NCI-H1417 (cell line): ENCODE results near the gene MICAL1.
"Not testable (repeated sequence)": the region's sequence is repeated elsewhere in the genome, so short reads cannot be mapped to it uniquely, and the experiment has no call there.

Source experiments
- DNase-seq, 3 experiments: peaks; one replicate each; lab custom pipeline; 2025; lab: John Stamatoyannopoulos, UW

The MICAL1 gene

GRCh38 chr6:109477725-109478124 is 22.2 kb upstream of the MICAL1 start:
- DNase-seq: no peak

DNA sequence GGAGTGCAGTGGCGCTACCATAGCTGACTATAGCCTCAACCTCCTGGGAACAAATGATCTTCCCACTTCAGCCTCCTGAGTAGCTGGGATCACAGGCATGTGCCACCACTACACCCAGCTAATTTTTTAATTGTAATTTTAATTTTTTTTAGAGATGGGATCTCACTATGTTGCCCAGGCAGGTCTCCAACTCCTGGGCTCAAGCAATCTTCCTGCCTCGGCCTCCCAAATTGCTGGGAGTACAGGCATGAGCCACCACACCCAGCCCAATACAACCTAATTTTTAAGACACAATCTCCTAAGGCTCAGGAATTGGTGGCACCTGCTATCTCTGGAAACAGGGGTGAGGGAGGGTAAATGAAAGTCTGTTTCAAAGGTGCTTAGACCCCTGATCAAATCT is 21.6 kb upstream of the MICAL1 start:
- no peak for DNase-seq

- no peak for DNase-seq
These were observed 20.1 kb upstream of the MICAL1 start for GRCh38 chr6:109475625-109476024.

DNA sequence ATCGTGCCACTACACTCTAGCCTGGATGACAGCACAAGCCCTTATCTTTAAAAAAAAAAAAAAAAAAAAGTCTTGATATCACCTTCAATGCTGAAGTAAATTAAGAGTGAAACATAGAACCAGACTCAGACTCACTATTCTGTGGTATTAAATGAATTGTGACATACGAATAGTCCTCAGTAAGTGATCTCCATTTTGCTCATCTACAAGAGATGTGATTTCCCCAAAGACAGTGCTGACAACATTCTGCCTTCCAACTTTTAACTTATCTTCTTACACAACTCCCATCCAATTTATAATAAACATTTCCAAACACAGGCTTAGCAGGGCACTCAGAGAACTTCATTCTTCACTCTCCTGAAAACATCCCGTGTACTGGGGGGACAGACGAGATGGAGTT is 19.4 kb upstream of the MICAL1 start:
- DNase-seq: no peak

DNA sequence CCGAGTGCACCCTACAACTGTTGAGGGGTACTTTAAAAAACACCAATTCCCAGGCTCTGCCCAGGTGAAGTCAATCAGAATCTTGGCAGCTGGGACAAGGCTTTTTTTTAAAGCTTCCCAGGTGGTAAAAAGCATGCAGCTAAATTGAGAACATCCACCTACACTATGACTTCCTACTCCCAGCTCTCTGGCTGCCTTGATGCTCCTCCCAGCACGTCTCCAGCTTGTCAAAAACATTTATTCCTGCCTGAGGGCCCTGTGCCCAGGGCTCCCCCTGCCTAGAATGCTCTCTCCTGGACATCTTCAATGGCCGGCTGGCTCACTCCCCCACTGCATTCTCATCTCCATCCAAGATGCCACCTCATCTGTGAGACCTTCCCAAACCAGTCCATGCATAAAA is 17.5 kb upstream of the MICAL1 start:
- no peak for DNase-seq

DNA sequence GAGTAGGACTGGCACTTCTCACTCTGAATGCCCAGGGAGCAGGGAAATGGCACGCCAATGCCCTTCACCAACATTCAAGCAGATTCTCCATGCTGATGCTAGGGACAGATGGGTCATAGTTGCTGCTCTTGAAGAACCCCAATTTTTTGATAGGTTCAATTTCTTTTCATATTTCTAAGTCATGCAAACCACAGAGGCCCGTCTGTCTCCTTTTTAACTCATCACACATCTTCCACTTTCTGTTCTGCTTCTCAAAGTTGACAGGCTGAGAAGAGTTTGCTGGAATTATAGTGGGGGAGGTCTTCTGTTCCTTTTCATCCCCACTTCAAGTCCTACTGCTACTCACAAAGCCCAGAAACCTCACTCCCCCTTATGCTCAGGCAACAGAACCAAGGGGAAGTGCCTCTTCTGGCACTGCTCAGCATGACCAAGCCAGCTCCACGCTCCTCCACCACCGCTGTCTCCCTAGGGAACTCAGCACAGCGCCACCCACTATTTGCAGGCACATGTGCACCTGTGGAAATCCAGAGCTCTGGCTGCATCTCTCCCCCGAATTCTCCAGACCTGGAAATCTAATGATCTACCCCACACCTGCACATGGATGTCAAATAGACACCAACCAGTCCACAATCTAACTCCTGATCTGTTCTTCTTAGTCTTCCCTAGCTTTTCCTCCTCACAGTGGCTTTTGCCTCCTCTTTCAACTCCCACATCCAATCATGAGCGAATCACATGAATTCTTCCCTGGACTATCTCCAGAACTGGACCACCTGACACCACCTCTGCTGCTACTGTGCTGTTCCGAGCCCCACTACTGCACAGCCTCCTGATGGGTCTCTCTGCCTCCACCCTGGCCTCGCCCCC is 16.8 kb upstream of the MICAL1 start:
- DNase-seq: peak in 1 of 3 experiments; percentile 10

DNA sequence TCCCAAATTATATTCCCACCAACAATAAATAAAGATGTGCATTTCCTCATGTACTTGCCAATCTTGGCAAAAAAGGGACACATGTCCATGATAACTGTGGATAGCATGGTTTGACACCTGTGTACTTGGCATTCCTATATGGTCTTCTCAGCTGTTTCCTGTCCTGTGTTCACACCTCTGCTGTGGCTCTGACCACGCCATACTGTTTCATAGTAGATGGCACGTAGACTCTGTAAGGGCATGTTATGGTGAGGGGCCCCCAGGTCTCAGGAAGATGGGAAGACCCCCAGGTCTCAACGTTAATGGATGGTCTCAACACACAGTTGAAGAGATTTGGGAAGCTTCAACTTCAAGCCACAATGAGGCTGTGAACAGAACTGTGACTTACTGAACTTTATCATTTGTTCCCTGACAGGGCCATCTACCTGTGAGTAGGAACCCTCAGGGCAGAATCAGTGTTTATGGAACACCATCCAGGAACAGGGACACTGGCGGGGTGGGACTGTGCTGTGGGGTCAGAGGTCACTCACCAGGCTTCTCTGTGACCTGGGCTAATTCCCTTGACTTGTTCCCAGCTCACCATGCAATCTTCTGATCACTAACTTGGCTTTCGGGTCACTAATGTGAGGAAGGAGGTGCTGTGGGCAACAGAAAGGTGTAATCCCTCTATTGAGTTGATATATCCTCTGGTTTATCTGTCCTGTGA is 15.7 kb upstream of the MICAL1 start:
- DNase-seq: no peak

DNA sequence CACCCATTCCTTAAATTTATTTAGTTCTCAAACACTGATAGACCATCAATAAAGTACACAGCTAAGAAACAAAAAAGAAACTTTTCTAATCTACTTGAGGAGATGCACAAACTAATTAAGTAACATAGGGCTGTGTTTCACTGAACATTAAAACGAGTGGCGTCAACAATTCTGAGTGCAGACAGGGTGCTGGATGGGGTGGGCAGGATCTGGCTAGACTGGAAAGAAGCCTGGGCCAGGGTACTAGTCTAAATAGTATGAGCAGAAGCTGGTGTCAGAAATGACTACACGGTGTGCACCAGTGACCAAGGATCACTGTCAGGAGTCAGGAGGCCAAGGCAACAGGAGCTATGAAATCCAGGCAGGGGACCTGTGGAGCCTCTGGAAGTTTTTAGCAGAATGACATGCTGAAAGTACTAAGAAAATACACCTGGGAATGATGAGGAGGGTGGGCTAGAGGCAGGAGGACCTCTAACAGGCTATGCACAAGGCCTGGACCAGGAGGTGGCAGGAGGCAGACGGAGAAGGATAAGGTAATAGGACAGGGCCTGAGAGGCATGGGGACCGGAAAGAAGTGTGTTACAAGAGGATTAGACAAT is 14.1 kb upstream of the MICAL1 start:
- no peak for DNase-seq

GRCh38 chr6:109467696-109468095 is 12.1 kb upstream of the MICAL1 start:
- DNase-seq: no peak

GRCh38 chr6:109466212-109466923 is 10.8 kb upstream of the MICAL1 start:
- DNase-seq: peak in 1 of 3 experiments; percentile 76

GRCh38 chr6:109465772-109466171 is 10.2 kb upstream of the MICAL1 start:
- DNase-seq: peak; percentile 78 to 96 (median 94)

DNA sequence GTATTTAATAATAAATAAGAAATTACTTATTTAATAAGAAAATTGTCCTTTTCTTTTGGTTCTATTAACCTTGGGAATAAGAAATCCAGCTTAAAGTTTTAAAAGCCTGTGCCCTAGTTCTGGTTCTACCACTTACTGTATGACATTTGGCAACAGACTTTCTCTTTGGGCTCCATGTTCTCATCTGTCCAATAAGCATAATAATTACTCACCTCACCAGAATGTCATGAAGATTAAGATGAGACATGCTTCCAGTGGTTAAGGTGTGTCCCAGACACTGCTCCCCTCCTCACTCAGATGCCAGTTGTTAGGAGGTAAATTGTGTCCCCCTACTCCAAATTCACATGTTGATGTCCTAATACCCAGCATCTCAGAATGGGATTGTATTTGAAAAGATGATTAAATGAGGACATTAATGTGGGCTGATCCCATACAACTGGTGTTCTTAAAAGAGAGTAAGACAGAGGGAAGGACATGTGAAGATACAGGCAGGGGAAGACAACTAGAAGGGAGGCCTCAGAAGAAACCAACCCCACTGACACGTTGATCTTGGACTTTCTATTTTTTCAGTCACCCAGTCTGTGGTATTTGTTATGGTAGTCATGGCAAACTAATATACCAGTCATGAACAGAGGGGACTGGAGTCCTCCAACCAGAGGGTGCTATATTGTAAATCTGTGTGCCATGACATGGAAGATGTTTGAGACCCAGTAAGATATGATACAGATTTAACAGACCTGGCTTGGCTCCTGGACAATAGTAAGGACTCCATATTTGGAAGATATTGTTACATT is 6.4 kb upstream of the MICAL1 start:
- DNase-seq: no peak

GRCh38 chr6:109461205-109461604 is 5.6 kb upstream of the MICAL1 start:
- DNase-seq: not testable (repeated sequence)

- peak in 1 of 3 experiments; percentile 14 for DNase-seq
These were observed 4.7 kb upstream of the MICAL1 start for GRCh38 chr6:109460161-109460829.

DNA sequence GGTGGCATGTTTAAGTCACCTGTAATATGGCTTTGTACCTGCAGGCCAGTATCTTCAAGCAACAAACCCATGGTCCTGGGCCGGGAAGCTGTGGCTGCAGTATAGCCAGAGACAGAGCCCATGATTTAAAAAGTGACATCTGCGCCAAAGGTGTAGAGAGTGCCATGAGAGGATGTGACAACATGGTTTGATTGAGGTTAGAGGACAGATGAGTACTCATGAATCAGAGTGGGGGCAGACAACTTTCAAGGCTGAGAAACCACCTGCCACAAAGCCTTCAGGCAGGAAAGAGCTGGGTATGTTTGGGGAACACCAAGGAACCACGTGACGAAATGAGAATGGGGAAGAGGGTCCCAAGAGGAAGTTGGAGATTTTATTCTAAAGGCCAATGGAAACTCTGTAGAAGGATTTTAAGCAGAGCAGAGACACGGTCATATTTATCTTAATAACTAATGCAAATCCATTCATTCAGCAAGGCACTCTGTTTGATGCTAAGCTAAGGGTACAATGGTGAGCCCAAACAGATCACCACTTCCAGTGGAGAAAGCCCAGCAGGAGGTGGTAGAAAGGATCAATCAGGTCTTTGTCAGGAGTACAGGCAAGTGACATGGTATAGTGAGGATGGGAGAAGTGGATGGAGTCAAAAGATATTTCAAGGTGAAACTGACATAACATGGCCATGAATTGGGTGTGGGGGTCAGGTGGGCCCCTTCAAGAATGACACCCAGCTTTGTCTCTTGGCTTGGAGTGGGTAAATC is 3.4 kb upstream of the MICAL1 start:
- peak in 1 of 3 experiments; percentile 30 for DNase-seq

DNA sequence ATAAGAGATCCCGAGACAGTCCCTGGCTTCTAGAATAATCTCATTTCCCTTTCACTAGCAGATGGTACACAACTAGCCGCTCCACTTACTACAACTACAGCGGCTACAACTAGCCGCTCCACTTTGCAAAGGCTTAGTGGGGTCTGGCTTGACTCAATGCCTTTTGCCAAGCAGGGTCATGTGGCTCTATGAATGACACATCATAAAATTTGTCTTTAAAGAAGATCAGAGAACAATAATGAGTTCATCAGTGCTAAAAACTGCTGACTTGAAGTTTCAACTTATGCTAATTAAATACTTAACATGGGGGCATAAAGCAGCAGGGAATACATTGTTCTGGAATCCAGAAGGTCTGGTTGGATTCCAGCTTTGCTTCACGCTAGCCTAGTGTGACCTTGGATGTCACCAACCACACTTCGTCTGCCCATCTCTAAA is 2.0 kb upstream of the MICAL1 start:
- peak in 1 of 3 experiments; percentile 24 for DNase-seq

GRCh38 chr6:109456710-109457561 is 1.4 kb upstream of the MICAL1 start:
- peak in 1 of 3 experiments; percentile 28 for DNase-seq

DNA sequence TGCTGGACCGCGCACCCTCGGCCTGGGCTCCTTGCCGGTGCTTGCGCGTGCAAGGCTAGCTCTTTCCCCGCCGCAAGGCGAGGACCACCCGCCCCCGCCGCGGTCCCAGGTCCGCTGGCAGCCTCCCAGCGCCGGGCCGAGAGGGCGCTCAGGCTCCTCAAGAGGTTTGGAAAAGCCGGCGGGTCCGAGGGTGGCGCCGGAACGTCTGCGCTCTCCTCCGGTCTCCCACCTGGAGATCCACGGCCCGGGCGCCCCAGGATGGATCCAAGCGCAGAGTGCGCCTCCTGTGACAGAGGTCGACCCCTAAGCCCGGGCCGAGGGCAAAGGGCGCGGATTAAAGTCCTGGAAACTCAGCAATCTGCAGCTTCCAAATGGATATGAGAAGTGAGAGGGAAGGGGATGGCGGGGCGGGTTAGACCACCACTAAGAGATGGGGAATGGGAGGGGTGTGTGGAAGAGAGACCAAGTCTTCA is 575 bp upstream of the MICAL1 start:
- DNase-seq: peak in 1 of 3 experiments; percentile 73
